GM12891 (cell line): ENCODE measurements around the gene FNDC3B.

Experiments
- POLR2A ChIP-seq: IDR thresholded peaks from 2 replicates; pipeline ENCODE4 v1.6.1; 2011; ENCODE audit warnings: low read depth, low read length, control low read depth
- POLR2AphosphoS5 ChIP-seq: IDR thresholded peaks from 2 replicates; pipeline ENCODE4 v1.6.1; 2011; ENCODE audit warnings: low read depth, low read length, control low read depth

GRCh38 chr3:172219750-172220149, 180.4 kb downstream of the FNDC3B start:
- TF ChIP-seq POLR2A, result no peak
- TF ChIP-seq POLR2AphosphoS5, result no peak
